ENCODE data around the gene RFTN2.
"Not testable (repeated sequence)": the region's sequence is repeated elsewhere in the genome, so short reads cannot be mapped to it uniquely, and the experiment has no call there.

RFTN2 gene

DNA sequence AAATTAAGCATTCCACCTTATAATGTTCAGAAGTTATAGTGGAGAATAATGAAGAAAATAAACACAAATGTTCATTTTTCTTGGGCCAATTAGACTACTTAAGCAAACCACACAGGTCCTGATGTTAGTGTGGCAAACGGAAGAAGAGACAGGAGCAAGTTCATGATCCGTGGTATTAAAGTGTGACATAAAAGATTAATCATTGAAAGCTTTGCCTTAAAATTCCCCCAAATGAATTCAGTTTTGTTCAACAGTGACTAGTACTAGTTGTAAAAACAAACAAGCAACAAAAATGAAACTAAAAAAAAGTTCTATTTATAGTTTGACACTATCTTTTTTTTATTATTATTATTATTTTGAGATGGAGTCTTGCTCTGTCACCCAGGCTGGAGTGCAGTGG is 73.7 kb downstream of the RFTN2 start:
- DNase-seq (ENCODE audit: low spot score), result no peak

- no peak for DNase-seq (ENCODE audit: low spot score)
Measured at GRCh38 chr2:197600306-197600705, 75.1 kb downstream of the RFTN2 start.

GRCh38 chr2:197599285-197599965 is 76.0 kb downstream of the RFTN2 start:
- DNase-seq (ENCODE audit: low spot score), result no peak

- no peak for DNase-seq (ENCODE audit: low spot score)
Measured at GRCh38 chr2:197598450-197598849, 76.9 kb downstream of the RFTN2 start.

GRCh38 chr2:197597166-197597565 is 78.2 kb downstream of the RFTN2 start:
- no peak for DNase-seq (ENCODE audit: low spot score)

DNA sequence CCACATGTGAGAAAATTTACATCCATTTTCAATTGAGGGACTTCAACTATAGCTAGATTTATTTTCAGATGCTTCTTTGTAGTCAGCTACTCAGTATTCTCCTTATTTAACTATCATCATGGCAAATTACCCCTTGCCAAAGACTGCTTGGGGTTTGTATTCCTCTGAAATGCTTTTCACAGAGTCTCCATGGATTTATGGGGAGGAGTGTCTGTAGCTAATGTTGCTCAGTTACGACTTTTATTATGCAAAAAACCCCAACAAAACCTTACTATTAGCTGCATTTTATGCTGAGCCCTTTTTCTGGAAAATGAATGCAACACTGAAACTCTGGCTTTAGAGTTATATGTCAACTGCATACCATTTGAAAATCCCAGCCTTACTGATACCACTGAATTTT is 78.6 kb downstream of the RFTN2 start:
- no peak for DNase-seq (ENCODE audit: low spot score)

DNA sequence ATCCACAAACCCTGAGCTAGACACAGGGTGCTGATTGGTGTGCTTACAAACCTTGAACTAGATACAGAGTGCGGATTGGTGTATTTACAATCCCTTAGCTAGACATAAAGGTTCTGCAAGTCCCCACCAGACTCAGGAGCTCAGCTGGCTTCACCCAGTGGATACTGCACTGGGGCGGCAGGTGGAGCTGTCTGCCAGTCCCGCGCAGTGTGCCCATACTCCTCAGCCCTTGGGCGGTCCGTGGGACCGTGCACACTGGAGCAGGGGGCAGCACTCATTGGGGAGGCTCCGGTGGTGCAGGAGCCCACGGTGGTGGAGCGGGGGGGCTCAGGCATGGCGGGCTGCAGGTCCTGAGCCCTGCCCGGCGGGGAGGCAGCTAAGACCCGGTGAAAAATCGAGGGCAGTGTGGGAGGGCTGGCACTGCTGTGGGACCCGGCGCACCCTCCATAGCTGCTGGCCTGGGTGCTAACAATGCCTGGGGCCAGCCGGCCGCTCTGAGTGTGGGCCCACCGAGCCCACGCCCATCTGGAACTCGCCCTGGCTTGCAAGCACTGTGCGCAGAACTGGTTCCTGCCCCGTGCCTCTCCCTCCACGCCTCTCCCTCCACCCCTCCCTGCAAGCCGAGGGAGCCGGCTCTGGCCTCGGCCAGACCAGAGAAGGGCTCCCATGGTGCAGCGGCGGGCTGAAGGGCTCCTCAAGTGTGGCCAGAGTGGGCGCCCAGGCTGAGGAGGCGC is 83.9 kb downstream of the RFTN2 start:
- no peak for DNase-seq (ENCODE audit: low spot score)

DNA sequence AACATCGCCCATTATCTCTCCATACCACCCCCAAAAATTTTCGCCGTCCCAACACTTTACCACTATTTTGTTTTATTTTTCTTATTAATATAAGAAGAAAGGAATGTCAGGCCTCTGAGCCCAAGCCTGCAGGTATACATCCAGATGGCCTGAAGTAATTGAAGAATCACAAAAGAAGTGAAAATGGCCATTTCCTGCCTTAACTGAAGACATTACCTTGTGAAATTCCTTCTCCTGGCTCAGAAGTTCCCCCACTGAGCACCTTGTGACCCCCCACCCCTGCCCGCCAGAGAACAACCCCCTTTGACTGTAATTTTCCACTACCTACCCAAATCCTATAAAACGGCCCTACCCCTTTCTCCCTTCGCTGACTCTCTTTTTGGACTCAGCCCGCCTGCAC is 88.1 kb downstream of the RFTN2 start:
- DNase-seq (ENCODE audit: low spot score), result not testable (repeated sequence)

DNA sequence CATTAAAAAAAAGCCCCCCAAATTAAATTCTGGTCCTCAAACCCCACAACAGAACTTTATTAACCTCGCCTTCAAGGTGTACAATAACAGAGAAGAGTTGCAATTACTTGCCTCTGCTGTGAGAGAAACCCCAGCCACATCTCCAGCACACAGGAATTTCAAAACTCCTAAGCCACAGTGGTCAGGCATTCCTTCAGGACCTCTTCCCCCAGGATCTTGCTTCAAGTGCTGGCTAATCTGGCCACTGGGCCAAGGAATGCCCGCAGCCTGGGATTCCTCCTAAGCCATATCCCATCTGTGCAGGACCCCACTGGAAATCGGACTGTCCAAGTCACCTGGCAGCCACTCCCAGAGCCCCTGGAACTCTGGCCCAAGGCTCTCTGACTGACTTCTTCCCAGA is 95.2 kb downstream of the RFTN2 start:
- DNase-seq (ENCODE audit: low spot score), result not testable (repeated sequence)

DNA sequence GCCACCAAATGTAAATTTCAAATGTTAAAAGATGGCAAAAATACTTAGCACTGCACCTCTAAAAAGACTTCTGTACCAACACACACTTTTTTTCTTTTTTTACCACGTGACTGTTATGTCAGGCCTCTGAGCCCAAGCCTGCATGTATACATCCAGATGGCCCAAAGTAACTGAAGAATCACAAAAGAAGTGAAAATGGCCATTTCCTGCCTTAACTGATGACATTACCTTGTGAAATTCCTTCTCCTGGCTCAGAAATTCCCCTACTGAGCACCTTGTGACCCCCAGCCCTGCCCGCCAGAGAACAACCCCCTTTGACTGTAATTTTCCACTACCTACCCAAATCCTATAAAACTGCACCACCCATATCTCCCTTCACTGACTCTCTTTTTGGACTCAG is 97.1 kb downstream of the RFTN2 start:
- not testable (repeated sequence) for DNase-seq (ENCODE audit: low spot score)

DNA sequence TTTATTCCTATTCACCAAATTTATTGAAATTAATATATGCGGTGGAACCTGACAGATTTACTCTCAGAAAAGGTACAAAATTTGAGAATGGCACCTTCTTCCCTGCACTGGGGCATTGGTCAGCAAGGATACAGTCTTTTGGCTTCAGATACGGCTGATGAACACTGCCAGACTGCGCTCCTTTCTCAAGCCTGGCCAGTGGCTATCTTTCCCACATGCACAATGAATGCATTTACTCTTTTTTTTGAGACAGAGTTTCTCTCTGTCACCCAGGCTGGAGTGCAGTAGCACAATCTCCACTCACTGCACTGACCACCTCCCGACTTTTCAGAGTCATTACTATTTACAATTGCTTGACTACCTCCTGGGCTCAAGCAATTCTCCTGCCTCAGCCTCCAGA is 97.9 kb downstream of the RFTN2 start:
- no peak for DNase-seq (ENCODE audit: low spot score)

DNA sequence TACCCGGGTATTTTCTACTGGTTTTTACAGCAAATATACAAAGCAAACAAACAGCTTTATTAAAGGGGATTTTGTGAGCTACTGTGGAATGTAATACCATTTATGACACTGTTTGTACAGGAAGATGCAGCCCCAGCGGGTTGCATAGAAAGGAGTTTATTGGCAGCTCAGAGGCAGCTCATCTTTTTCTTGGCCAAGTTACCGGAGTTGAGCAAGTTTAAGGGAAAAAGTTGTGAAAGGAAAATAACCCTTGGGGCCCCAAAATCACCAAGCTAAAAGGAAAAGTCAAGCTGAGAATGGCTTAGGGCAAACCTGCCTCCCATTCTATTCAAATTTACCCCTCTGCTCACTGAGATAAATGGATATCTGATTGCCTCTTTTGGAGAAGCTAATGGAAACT is 98.8 kb downstream of the RFTN2 start:
- no peak for DNase-seq (ENCODE audit: low spot score)

- no peak for DNase-seq (ENCODE audit: low spot score)
Measured at GRCh38 chr2:197575987-197576386, 99.4 kb downstream of the RFTN2 start.

DNA sequence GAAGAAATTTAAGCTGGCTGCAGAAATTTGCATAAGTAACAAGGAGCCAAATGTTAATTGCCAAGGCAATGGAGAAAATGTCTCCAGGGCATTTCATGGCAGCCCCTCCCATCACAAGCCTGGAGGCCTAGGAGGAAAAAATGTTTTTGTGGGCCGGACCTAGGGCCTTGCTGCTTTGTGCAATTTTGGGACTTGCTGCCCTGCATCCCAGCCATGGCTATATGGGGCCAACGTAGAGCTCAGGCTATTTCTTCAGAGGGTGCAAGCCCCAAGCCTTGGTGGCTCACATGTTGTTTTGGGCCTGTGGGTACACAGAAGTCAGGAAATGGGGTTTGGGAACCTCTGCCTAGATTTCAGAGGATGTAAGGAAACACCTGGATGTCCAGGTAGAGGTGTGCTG is 101.8 kb downstream of the RFTN2 start:
- no peak for DNase-seq (ENCODE audit: low spot score)

DNA sequence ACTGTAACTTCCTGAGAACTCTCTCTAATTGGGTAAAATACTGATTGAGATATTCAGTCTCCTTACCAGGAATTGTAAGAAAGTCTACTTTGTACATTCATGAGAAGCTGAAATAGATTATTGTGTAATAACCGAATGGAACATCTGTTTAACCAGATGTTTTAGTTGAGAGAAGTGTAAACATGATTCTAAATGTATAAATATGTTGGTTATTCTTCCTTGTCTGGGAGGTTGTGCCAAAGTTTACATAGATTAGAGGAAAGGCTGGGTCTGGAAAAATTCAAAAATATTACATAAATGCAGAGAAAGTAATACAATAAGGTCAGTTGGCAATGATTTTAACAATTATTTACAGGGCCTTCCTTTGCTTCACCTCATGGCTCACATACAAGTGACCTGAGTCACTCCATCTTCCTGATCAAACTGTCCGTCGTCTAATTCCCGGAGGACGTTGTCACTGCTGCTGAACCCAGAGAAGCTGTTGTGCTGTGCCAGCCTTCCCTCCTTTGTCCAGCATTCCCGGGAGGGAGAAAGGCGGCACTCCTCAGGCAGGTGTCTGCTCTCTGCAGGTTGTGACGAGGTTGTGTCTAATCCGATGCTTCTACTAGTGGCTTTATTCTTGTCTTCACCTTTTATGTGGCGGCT is 103.6 kb downstream of the RFTN2 start:
- no peak for DNase-seq (ENCODE audit: low spot score)

DNA sequence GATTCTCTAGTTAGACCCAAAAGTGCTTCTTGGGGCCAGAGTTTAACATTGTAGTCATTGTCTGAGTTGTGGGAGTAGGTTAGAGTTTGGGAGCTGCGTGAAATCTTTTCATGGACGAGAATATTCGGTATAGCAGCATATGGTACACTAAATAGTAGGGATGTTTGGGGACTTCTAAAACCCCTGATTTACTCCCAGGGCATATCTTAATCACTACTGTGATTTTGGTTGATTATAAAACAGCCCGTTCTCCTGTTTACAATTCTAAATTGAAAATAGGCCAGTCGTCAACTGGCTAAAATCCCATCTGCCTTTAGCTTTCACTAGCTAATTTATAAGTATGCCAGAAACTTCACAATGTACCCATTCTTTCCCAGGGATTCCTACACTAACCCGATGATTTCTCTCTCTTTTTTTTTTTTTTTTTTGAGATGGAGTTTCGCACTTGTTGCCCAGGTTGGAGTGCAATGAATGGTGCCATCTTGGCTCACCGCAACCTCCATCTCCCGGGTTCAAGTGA is 115.2 kb downstream of the RFTN2 start:
- DNase-seq (ENCODE audit: low spot score), result no peak

DNA sequence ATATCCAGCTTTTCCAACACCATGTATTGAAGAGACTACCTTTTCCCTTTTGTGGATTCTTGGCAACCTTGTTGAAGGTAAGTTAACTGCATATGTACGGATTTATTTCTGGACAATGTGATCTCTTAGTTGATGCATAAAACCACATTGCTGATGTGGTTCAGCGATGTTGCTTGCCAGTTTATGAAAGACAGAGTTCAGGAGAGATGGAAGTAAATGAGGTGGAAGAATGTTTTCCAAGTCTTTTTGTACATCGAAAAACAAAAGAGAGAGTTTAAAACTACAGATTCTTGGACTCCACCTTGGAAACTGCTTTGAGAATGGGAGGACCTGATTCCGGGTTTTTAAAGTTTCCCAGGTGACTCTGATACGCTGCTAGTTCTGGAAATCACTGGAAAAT is 115.7 kb downstream of the RFTN2 start:
- no peak for DNase-seq (ENCODE audit: low spot score)

DNA sequence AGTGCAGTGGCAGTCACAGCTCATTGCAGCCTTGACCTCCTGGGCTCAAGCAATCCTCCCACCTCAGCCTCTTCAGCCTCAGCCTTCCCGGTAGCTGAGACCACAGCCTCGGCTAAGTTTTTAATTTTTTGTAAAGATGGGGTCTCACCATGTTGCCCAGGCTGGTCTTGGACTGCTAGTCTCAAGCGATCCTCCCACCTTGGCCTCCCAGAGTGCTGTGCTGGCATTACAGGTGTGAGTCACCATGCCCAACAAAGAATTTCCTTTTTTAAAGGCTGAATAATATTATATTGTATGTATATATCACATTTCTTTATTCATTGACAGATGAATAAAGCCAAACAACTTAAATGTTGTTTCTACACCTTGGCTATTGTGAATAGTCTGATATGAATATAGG is 117.0 kb downstream of the RFTN2 start:
- no peak for DNase-seq (ENCODE audit: low spot score)

- DNase-seq (ENCODE audit: low spot score), result no peak
Measured at GRCh38 chr2:197556456-197556855, 118.9 kb downstream of the RFTN2 start.

GRCh38 chr2:197555467-197555866 is 119.9 kb downstream of the RFTN2 start:
- DNase-seq (ENCODE audit: low spot score), result no peak

- not testable (repeated sequence) for DNase-seq (ENCODE audit: low spot score)
Measured at GRCh38 chr2:197551260-197551659, 124.1 kb downstream of the RFTN2 start.

DNA sequence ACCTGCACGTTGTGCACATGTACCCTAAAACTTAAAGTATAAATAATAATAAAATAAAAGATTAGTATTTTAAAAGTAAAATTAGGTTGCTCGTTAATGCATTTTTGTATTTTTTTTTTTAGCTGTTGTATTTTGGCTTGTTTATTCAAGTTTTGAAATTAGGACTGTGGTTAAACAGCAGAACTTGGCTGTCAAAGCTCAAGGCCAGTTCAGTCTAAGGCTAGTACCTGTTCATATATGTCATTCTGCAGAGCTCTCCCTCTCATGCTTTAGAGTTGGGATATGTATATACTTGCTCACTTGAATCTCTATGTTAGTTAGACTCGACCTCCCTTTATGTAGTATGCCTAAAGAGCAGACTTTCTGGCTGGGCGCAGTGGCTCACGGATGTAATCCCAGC is 126.8 kb downstream of the RFTN2 start:
- DNase-seq (ENCODE audit: low spot score), result no peak
